Thoracic aorta (tissue), 2 donors: ENCODE data around the gene ISG15. TPM values are rescaled to one million over a fixed set of nuclear protein-coding genes. Genes with fewer than 3 reads are reported as not detected.
A peak's percentile ranks its signal among the peaks of the same experiment; 100 is the strongest.

Source experiments
- ATAC-seq: fragments of 150-250 bp; one replicate; pipeline ENCODE4 v1.8.0; 2017; ENCODE audit warnings: low read depth; ENCODE audit not compliant: insufficient number of reproducible peaks, low FRiP score
- DNase-seq: peaks from one replicate; pipeline ENCODE4 v3.0.0-alpha.2; 2020; ENCODE audit warnings: low spot score
- H3K27ac ChIP-seq, 2 donors: fragments of 200-600 bp; sonication (generic); 1 replicate in 1 of 2; 2 replicates in 1 of 2; pipeline ENCODE4 v1.5.1; 2016; ENCODE audit warnings: mild to moderate bottlenecking in 2 of 2, moderate library complexity in 2 of 2
- H3K27me3 ChIP-seq: fragments of 200-600 bp; sonication (generic); replicated peaks from 2 replicates; pipeline ENCODE4 v1.6.0; 2016; ENCODE audit warnings: mild to moderate bottlenecking; ENCODE audit not compliant: insufficient read depth
- H3K36me3 ChIP-seq: fragments of 200-600 bp; sonication (generic); one replicate; pipeline ENCODE4 v1.5.1; 2016
- H3K4me1 ChIP-seq, 2 donors: fragments of 200-600 bp; sonication (generic); 1 replicate in 1 of 2; 2 replicates in 1 of 2; pipeline versions ENCODE4 v1.5.1 to v1.6.0; 2016; ENCODE audit warnings: low read depth in 2 of 2, mild to moderate bottlenecking in 1 of 2; ENCODE audit not compliant: control insufficient read depth in 1 of 2
- H3K4me3 ChIP-seq: fragments of 200-600 bp; sonication (generic); 2 replicates; pipeline ENCODE4 v1.5.1; 2016; ENCODE audit warnings: mild to moderate bottlenecking
- H3K9me3 ChIP-seq: fragments of 200-600 bp; sonication (generic); 2 replicates; pipeline ENCODE4 v1.5.1; 2016
- total RNA-seq, 2 donors: library from RNA; depleted of rRNA; stranded (reverse); fragments of >200 nt; gene quantifications; one replicate each; pipeline versions ENCODE4 v1.1.0 to v1.2.3, GENCODE V29; 2016
- TF ChIP-seq, protein P1 (sequence below): fragments of 200-600 bp; sonication (generic); IDR thresholded peaks from one replicate; pipeline ENCODE4 v1.5.1; 2019; ENCODE audit warnings: antibody characterized with exemption

The ISG15 gene
- 100 to 1,000 TPM in 1 of 2 donors, 10 to 100 TPM in 1; 31.5 to 104 TPM for total RNA-seq

DNA sequence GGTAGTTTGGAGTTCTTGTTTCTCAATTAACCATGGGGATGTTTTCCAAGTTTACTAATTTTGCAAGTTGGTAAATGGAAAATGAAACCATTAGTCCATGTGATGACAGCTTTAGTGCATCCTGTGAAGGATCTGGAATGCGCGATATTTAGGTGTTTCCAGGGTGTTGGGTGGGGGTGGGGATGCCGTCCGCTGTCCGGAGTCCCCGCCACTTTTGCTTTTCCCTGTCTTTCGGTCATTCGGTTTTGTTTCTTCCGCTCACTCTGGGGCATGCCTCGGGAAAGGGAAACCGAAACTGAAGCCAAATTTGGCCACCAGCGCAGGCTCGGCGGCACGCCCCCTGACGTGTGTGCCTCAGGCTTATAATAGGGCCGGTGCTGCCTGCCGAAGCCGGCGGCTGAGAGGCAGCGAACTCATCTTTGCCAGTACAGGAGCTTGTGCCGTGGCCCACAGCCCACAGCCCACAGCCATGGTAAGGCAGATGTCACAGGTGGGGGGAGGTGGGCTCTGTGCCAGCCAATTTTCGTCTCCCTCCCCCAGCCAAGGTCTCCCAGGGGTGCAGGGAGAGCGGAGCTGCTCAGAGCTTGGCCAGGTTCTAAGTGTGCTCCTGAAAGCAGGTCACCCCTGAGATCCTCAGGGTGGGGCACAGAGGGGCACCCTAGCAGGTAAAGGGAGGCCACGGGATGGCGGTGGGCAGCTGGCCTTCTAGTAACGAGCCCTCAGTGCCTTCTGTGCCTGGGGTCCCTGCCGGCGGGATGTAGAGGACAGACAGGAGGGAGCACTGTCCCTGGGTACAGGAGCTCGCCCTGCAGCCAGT is at the start of gene ISG15:
Gene ISG15, plus strand, starts transcription at position 393 of the 817 bp plus-strand sequence. Its CDS starts 77 bp downstream, at position 470.
- Histone ChIP-seq H3K4me1 (peaks cover 7 to 16% of the 10 kb centered on the region in 2 donors), H3K36me3 (no peaks in the 10 kb centered on the region), H3K9me3 (no peaks in the 10 kb centered on the region), H3K4me3 (peak within 1 kb of the TSS; percentile 82), H3K27me3 (no peaks in the 10 kb centered on the region), H3K27ac (peak within 1 kb of the TSS; percentile 31 to 90)
- TF ChIP-seq, protein P1, sequence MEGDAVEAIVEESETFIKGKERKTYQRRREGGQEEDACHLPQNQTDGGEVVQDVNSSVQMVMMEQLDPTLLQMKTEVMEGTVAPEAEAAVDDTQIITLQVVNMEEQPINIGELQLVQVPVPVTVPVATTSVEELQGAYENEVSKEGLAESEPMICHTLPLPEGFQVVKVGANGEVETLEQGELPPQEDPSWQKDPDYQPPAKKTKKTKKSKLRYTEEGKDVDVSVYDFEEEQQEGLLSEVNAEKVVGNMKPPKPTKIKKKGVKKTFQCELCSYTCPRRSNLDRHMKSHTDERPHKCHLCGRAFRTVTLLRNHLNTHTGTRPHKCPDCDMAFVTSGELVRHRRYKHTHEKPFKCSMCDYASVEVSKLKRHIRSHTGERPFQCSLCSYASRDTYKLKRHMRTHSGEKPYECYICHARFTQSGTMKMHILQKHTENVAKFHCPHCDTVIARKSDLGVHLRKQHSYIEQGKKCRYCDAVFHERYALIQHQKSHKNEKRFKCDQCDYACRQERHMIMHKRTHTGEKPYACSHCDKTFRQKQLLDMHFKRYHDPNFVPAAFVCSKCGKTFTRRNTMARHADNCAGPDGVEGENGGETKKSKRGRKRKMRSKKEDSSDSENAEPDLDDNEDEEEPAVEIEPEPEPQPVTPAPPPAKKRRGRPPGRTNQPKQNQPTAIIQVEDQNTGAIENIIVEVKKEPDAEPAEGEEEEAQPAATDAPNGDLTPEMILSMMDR: no peak
- DNase-seq (peak; percentile 63), ATAC-seq (peak; percentile 63)

- Histone ChIP-seq H3K27me3 (no peaks in the 10 kb centered on the region), H3K4me3 (no peak overlapping the region), H3K36me3 (no peaks in the 10 kb centered on the region), H3K9me3 (no peaks in the 10 kb centered on the region), H3K4me1 (peaks cover 13 to 26% of the 10 kb centered on the region in 2 donors), H3K27ac (no peak overlapping the region)
- DNase-seq: no peak
- no peak for ATAC-seq
- TF ChIP-seq, protein P1: no peak
Measured at GRCh38 chr1:963746-964525, 49.4 kb upstream of the ISG15 start.

- DNase-seq (no peak), ATAC-seq (no peak)
- TF ChIP-seq, protein P1: no peak
- Histone ChIP-seq H3K4me3 (no peak overlapping the region), H3K27me3 (no peaks in the 10 kb centered on the region), H3K27ac (no peak overlapping the region), H3K36me3 (no peaks in the 10 kb centered on the region), H3K9me3 (no peaks in the 10 kb centered on the region), H3K4me1 (peaks cover 9 to 19% of the 10 kb centered on the region in 2 donors)
Measured at GRCh38 chr1:964691-965525, 48.4 kb upstream of the ISG15 start.

DNA sequence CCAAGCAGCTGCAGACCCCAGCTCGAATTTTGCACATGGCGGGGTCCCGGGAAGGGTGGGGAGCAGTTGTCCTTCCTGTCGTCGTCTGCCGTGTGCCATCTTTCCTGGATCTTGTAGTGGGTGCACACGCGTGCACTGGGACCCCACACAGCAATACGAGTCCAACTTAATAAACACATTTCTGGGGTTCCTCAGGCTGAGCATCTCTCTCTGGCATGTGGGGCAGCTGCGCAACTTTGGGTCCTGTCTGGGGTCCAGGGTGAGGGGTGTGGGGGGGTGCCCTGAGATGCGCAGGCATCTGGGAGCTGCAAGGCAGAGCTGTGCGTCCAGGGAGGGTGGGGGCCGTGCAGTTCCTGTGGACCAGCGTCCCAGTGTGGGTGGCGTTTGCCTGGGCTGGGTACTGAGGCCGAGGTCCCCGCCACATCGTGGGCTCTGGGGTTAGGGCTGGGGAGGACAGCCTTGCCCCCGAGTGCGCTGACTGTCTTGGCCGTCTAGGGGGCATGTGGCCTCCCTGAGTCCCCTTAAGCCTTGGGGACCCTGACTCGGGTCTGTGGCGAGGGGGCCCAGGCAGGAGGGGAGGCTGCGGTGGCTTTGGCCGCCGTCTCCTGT is 47.7 kb upstream of the ISG15 start:
- Histone ChIP-seq H3K4me1 (peaks cover 6 to 16% of the 10 kb centered on the region in 2 donors), H3K27ac (no peak overlapping the region), H3K27me3 (no peaks in the 10 kb centered on the region), H3K36me3 (no peaks in the 10 kb centered on the region), H3K4me3 (peak overlapping the region; percentile 92), H3K9me3 (no peaks in the 10 kb centered on the region)
- DNase-seq (no peak), ATAC-seq (no peak)
- TF ChIP-seq, protein P1: no peak
